ENCODE results near the gene FIGNL2. TPM values are rescaled to one million over a fixed set of nuclear protein-coding genes. Genes with fewer than 3 reads are reported as not detected.
"Not testable (repeated sequence)": the region's sequence is repeated elsewhere in the genome, so short reads cannot be mapped to it uniquely, and the experiment has no call there.

FIGNL2 gene
- total and polyA plus RNA-seq, 2 experiments from 2014 or later, result 3.0 to 14.1 TPM

DNA sequence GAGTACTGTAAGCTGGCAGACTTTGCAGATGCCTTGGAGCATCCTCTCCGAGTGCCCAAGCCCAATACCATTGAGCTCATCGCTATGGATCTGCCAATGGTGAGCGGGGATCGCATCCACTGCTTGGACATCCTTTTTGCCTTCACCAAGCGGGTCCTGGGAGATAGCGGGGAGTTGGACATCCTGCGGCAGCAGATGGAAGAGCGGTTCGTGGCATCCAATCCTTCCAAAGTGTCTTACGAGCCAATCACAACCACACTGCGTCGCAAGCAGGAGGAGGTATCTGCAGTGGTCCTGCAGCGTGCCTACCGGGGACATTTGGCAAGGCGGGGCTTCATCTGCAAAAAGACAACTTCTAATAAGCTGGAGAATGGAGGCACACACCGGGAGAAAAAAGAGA is 41.6 kb downstream of the FIGNL2 start:
- H3K36me3 ChIP-seq, result no peaks in the 10 kb centered on the region
- no peak overlapping the region for H3K4me3 ChIP-seq
- no peaks in the 10 kb centered on the region for H3K27me3 ChIP-seq
- TF ChIP-seq, protein P1, sequence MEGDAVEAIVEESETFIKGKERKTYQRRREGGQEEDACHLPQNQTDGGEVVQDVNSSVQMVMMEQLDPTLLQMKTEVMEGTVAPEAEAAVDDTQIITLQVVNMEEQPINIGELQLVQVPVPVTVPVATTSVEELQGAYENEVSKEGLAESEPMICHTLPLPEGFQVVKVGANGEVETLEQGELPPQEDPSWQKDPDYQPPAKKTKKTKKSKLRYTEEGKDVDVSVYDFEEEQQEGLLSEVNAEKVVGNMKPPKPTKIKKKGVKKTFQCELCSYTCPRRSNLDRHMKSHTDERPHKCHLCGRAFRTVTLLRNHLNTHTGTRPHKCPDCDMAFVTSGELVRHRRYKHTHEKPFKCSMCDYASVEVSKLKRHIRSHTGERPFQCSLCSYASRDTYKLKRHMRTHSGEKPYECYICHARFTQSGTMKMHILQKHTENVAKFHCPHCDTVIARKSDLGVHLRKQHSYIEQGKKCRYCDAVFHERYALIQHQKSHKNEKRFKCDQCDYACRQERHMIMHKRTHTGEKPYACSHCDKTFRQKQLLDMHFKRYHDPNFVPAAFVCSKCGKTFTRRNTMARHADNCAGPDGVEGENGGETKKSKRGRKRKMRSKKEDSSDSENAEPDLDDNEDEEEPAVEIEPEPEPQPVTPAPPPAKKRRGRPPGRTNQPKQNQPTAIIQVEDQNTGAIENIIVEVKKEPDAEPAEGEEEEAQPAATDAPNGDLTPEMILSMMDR (IDR thresholded peaks at IDR 0.05; ENCODE audit: low read depth, low read length), result no peak
- DNase-seq (ENCODE audit: low read depth in 1 of 2, low spot score in 1 of 2), result no peak
- H3K27ac ChIP-seq, result no peak overlapping the region
- no peaks in the 10 kb centered on the region for H3K9me3 ChIP-seq (ENCODE audit: low read depth)
- H3K4me1 ChIP-seq (ENCODE audit: low read depth), result no peaks in the 10 kb centered on the region

GRCh38 chr12:51801027-51801426 is 47.5 kb downstream of the FIGNL2 start:
- Histone ChIP-seq H3K27ac (no peak overlapping the region), H3K9me3 (ENCODE audit: low read depth) (no peaks in the 10 kb centered on the region), H3K4me3 (no peak overlapping the region), H3K4me1 (ENCODE audit: low read depth) (no peaks in the 10 kb centered on the region), H3K27me3 (no peaks in the 10 kb centered on the region), H3K36me3 (no peaks in the 10 kb centered on the region)
- no peak for DNase-seq (ENCODE audit: low read depth in 1 of 2, low spot score in 1 of 2)
- TF ChIP-seq, protein P1 (IDR thresholded peaks at IDR 0.05; ENCODE audit: low read depth, low read length), result no peak

- H3K36me3 ChIP-seq, result no peaks in the 10 kb centered on the region
- no peaks in the 10 kb centered on the region for H3K4me1 ChIP-seq (ENCODE audit: low read depth)
- no peaks in the 10 kb centered on the region for H3K9me3 ChIP-seq (ENCODE audit: low read depth)
- TF ChIP-seq, protein P1 (IDR thresholded peaks at IDR 0.05; ENCODE audit: low read depth, low read length), result no peak
- no peak overlapping the region for H3K27ac ChIP-seq
- DNase-seq (ENCODE audit: low read depth in 1 of 2, low spot score in 1 of 2), result no peak
- no peak overlapping the region for H3K4me3 ChIP-seq
- H3K27me3 ChIP-seq, result no peaks in the 10 kb centered on the region
These were observed 50.0 kb downstream of the FIGNL2 start for GRCh38 chr12:51798501-51798900.

- DNase-seq (ENCODE audit: low read depth in 1 of 2, low spot score in 1 of 2); H3K4me3 ChIP-seq; H3K4me1 ChIP-seq (ENCODE audit: low read depth); H3K27me3 ChIP-seq; H3K36me3 ChIP-seq; H3K9me3 ChIP-seq (ENCODE audit: low read depth); H3K27ac ChIP-seq: not testable (repeated sequence)
These were observed 50.5 kb downstream of the FIGNL2 start for GRCh38 chr12:51798051-51798450.

- DNase-seq (ENCODE audit: low read depth in 1 of 2, low spot score in 1 of 2), result no peak
- Histone ChIP-seq H3K4me1 (ENCODE audit: low read depth) (no peaks in the 10 kb centered on the region), H3K4me3 (no peak overlapping the region), H3K27me3 (no peaks in the 10 kb centered on the region), H3K36me3 (no peaks in the 10 kb centered on the region), H3K9me3 (ENCODE audit: low read depth) (no peaks in the 10 kb centered on the region), H3K27ac (no peak overlapping the region)
- TF ChIP-seq, protein P1 (IDR thresholded peaks at IDR 0.05; ENCODE audit: low read depth, low read length), result no peak
These were observed 51.2 kb downstream of the FIGNL2 start for GRCh38 chr12:51797301-51797700.

DNA sequence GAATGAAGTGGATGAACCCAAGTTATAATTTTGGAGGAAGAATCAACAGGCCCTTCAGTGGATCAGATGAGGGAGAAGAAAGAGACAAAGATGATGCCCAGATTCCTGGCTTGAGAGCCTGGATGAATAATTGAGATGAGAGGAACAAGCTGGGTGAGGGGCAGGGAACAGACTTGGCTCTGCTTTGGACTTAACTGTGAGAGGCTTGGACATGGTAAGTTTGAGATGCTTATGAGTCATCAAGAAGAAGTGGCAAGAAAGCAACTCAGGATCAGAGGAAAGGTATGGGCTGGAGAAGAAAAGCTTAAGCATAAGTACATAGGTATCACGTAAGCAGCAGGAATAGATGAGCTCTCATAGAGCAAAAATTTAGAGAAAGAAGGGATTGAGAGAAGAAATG is 55.3 kb downstream of the FIGNL2 start:
- no peaks in the 10 kb centered on the region for H3K27me3 ChIP-seq
- no peak overlapping the region for H3K27ac ChIP-seq
- H3K4me3 ChIP-seq, result no peak overlapping the region
- no peaks in the 10 kb centered on the region for H3K36me3 ChIP-seq
- TF ChIP-seq, protein P1 (IDR thresholded peaks at IDR 0.05; ENCODE audit: low read depth, low read length), result no peak
- H3K4me1 ChIP-seq (ENCODE audit: low read depth), result no peaks in the 10 kb centered on the region
- DNase-seq (ENCODE audit: low read depth in 1 of 2, low spot score in 1 of 2), result no peak
- no peaks in the 10 kb centered on the region for H3K9me3 ChIP-seq (ENCODE audit: low read depth)

Data from cardiac muscle cell (in vitro differentiated cells and primary cell).